HepG2 (cell line): ENCODE measurements around the gene CAMTA2. TPM values are rescaled to one million over a fixed set of nuclear protein-coding genes. Genes with fewer than 3 reads are reported as not detected.

Experiments
- EEA1 ChIP-seq: sonication (generic); formaldehyde crosslinking; IDR thresholded peaks from 2 replicates; pipeline ENCODE4 v1.5.1; 2020; ENCODE audit warnings: mild to moderate bottlenecking, missing genetic modification reagents, borderline replicate concordance
- FLYWCH1 ChIP-seq: sonication (generic); formaldehyde crosslinking; IDR thresholded peaks from 2 replicates; pipeline ENCODE4 v1.8.1; 2023; ENCODE audit warnings: mild to moderate bottlenecking, missing genetic modification reagents
- HMGXB3 ChIP-seq: sonication (generic); formaldehyde crosslinking; IDR thresholded peaks from 2 replicates; pipeline ENCODE4 v1.4.0; 2020; ENCODE audit warnings: missing genetic modification reagents, borderline replicate concordance
- KLF9 ChIP-seq: IDR thresholded peaks from 2 replicates; pipeline ENCODE4 v1.6.1; 2016; ENCODE audit warnings: low read depth
- MED13 ChIP-seq: sonication (generic); formaldehyde crosslinking; IDR thresholded peaks from 2 replicates; pipeline ENCODE4 v1.5.0; 2020; ENCODE audit warnings: missing genetic modification reagents
- RBM39 ChIP-seq: fragments of 200-400 bp; formaldehyde crosslinking; IDR thresholded peaks from one replicate; pipeline ENCODE4 v1.6.1; 2018; ENCODE audit warnings: antibody characterized with exemption, mild to moderate bottlenecking, low read depth, low read length; ENCODE audit not compliant: poor library complexity, severe bottlenecking
- RXRB ChIP-seq: IDR thresholded peaks from 2 replicates; pipeline ENCODE4 v1.6.1; 2016; ENCODE audit warnings: borderline replicate concordance, missing genetic modification reagents, missing compliant biosample characterization
- SNAPC2 ChIP-seq: sonication (generic); formaldehyde crosslinking; IDR thresholded peaks from 2 replicates; pipeline ENCODE4 v1.8.1; 2022; ENCODE audit warnings: mild to moderate bottlenecking, missing genetic modification reagents
- SUZ12 ChIP-seq: fragments of 150-350 bp; IDR thresholded peaks from 2 replicates; pipeline ENCODE4 v1.6.1; 2014; ENCODE audit warnings: low read depth, low read length
- TBP ChIP-seq: sonication (generic); formaldehyde crosslinking; IDR thresholded peaks from 2 replicates; pipeline ENCODE4 v1.5.0; 2020; ENCODE audit warnings: missing genetic modification reagents
- THYN1 ChIP-seq: sonication (generic); formaldehyde crosslinking; IDR thresholded peaks from 2 replicates; pipeline ENCODE4 v1.8.1; 2023; ENCODE audit warnings: low read depth, mild to moderate bottlenecking, moderate library complexity, missing genetic modification reagents, borderline replicate concordance
- ZBTB33 ChIP-seq: sonication (generic); formaldehyde crosslinking; IDR thresholded peaks from 2 replicates; pipeline ENCODE4 v1.4.0; 2020; ENCODE audit warnings: missing genetic modification reagents
- ZEB1 ChIP-seq: IDR thresholded peaks from 2 replicates; pipeline ENCODE4 v1.6.1; 2012; ENCODE audit warnings: mild to moderate bottlenecking, low read depth, inconsistent platforms; ENCODE audit not compliant: insufficient replicate concordance
- ZFP36 ChIP-seq: fragments of 150-350 bp; IDR thresholded peaks from 2 replicates; pipeline ENCODE4 v1.6.1; 2018; ENCODE audit warnings: borderline replicate concordance, low read length, low read depth; ENCODE audit not compliant: partially characterized antibody
- ZNF629 ChIP-seq: sonication (generic); formaldehyde crosslinking; conservative IDR thresholded peaks from 2 replicates; pipeline ENCODE4 v1.5.0; 2020; ENCODE audit warnings: missing genetic modification reagents
- ZNF737 ChIP-seq: sonication (generic); formaldehyde crosslinking; IDR thresholded peaks from 2 replicates; pipeline ENCODE4 v1.5.0; 2020; ENCODE audit warnings: missing genetic modification reagents, mild to moderate bottlenecking, borderline replicate concordance
- ZNF841 ChIP-seq: sonication (generic); formaldehyde crosslinking; IDR thresholded peaks from 2 replicates; pipeline ENCODE4 v1.8.1; 2023; ENCODE audit warnings: missing genetic modification reagents, borderline replicate concordance
- polyA plus RNA-seq, 8 experiments: library from polyadenylated mRNA; depleted of rRNA in 3 of 8; stranded (reverse) in 7 of 8; unstranded in 1 of 8; fragments of >200 nt; fragmentation: Illumina TruSeq in 4 of 8; extraction: Trizol in 4 of 8; gene quantifications; 2 replicates each; pipeline versions ENCODE4 v1.2.1 to v1.2.3, GENCODE V29; 2011 to 2016; ENCODE audit warnings: low read depth in 4 of 8, missing spikeins in 1 of 8, mixed read lengths in 1 of 8; ENCODE audit not compliant: insufficient read depth in 1 of 8
- total RNA-seq, 5 experiments: library from RNA; depleted of rRNA; stranded (reverse); fragments of >200 nt; fragmentation: Illumina TruSeq; extraction: Trizol; gene quantifications; 2 replicates each; pipeline ENCODE4 v1.2.3, GENCODE V29; 2016; ENCODE audit warnings: low read depth in 1 of 5
- TF ChIP-seq, protein P1 (sequence below): sonication (generic); formaldehyde crosslinking; IDR thresholded peaks from 2 replicates; pipeline ENCODE4 v1.8.0; 2022; ENCODE audit warnings: mild to moderate bottlenecking, missing genetic modification reagents
- TF ChIP-seq, protein P2 (sequence below): sonication (generic); formaldehyde crosslinking; IDR thresholded peaks from 2 replicates; pipeline ENCODE4 v1.5.0; 2020; ENCODE audit warnings: missing genetic modification reagents, mild to moderate bottlenecking, borderline replicate concordance
- TF ChIP-seq, protein P3 (sequence below): sonication (generic); formaldehyde crosslinking; IDR thresholded peaks from 2 replicates; pipeline ENCODE4 v1.8.0; 2022; ENCODE audit warnings: missing genetic modification reagents, low read depth, mild to moderate bottlenecking, borderline replicate concordance

The CAMTA2 gene
- total and polyA plus RNA-seq, 2 of the 13 experiments (the other 11 are each of a cell fraction or from before 2014, with no cell fraction given) = 4.1 to 7.1 TPM

- TF ChIP-seq, protein P1, sequence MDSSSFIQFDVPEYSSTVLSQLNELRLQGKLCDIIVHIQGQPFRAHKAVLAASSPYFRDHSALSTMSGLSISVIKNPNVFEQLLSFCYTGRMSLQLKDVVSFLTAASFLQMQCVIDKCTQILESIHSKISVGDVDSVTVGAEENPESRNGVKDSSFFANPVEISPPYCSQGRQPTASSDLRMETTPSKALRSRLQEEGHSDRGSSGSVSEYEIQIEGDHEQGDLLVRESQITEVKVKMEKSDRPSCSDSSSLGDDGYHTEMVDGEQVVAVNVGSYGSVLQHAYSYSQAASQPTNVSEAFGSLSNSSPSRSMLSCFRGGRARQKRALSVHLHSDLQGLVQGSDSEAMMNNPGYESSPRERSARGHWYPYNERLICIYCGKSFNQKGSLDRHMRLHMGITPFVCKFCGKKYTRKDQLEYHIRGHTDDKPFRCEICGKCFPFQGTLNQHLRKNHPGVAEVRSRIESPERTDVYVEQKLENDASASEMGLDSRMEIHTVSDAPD = no peak; the same call in 1 of the 2 replicates
- TF ChIP-seq, protein P2, sequence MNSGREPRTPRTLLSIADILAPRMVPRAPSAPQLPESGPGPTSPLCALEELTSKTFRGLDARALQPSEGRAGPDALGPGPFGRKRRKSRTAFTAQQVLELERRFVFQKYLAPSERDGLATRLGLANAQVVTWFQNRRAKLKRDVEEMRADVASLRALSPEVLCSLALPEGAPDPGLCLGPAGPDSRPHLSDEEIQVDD (CRISPR knock-in tag) = 0 out of 2 replicates have a peak, but pooled peaks have one; percentile 13
- peak; percentile 28; the same call in 1 of the 2 replicates for TF ChIP-seq MED13
- no peak for TF ChIP-seq HMGXB3 (CRISPR knock-in tag)
- TF ChIP-seq ZEB1 = no peak
- TF ChIP-seq ZBTB33 = 0 out of 2 replicates have a peak, but pooled peaks have one; percentile 5
- TF ChIP-seq SUZ12 = no peak
- TF ChIP-seq SNAPC2 = peak; percentile 61; the same call in 1 of the 2 replicates
- TF ChIP-seq, protein P3, sequence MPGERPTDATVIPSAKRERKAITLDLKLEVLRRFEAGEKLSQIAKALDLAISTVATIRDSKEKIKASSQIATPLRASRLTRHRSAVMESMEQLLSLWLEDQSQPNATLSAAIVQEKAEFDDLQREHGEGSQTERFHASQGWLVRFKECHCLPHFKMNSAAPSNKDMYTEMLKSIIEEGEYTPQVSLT = no peak
- TF ChIP-seq ZNF629 = no peak
- no peak; the same call in 1 of the 2 replicates for TF ChIP-seq ZNF841 (CRISPR knock-in tag)
- TF ChIP-seq THYN1 (CRISPR knock-in tag) = no peak
- TF ChIP-seq EEA1 (CRISPR knock-in tag) = peak; percentile 55; the same call in 1 of the 2 replicates
- no peak for TF ChIP-seq RXRB (CRISPR knock-in tag)
- peak; percentile 82 for TF ChIP-seq RBM39
- no peak for TF ChIP-seq ZNF737
- no peak for TF ChIP-seq TBP (CRISPR knock-in tag)
- TF ChIP-seq KLF9 = no peak
- TF ChIP-seq ZFP36 = no peak
- no peak for TF ChIP-seq FLYWCH1
Observed at GRCh38 chr17:4948166-4948930, 39.1 kb downstream of the CAMTA2 start, which contains the start of gene PFN1 (continued).
